Stimulated activated memory B cell treated with anti-CD40 and anti-IgM and Interleukin-4, amounts not matched to agents 10 μg/mL and 1 μg/mL and 100 μg/mL, for 72 hours (primary cell): Measurements from ENCODE around the gene CRTC1.

Source experiments
- ATAC-seq: fragments of 150-1000 bp; cut with Tn5 transposase; 2 replicates; pipeline ENCODE4 v1.10.0; 2021
- H3K27ac Mint-ChIP-seq: one replicate; pipeline ENCODE4 v1.8.0; 2022; ENCODE audit warnings: mild to moderate bottlenecking, mixed read lengths
- H3K27me3 Mint-ChIP-seq: one replicate; pipeline ENCODE4 v1.8.0; 2022; ENCODE audit warnings: mixed read lengths
- H3K36me3 Mint-ChIP-seq: one replicate; pipeline ENCODE4 v1.8.0; 2022; ENCODE audit warnings: mixed read lengths
- H3K4me1 Mint-ChIP-seq: one replicate; pipeline ENCODE4 v1.8.0; 2022; ENCODE audit warnings: mixed read lengths
- H3K4me3 Mint-ChIP-seq: one replicate; pipeline ENCODE4 v1.8.0; 2022; ENCODE audit warnings: mild to moderate bottlenecking, moderate library complexity, mixed read lengths
- H3K9me3 Mint-ChIP-seq: one replicate; pipeline ENCODE4 v1.8.0; 2022; ENCODE audit warnings: mixed read lengths

CRTC1 gene

GRCh38 chr19:18776736-18777135, 93.3 kb downstream of the CRTC1 start:
- Mint-ChIP-seq H3K9me3 (no peaks in the 10 kb centered on the region), H3K4me1 (peaks cover 4% of the 10 kb centered on the region), H3K36me3 (peaks cover 6% of the 10 kb centered on the region), H3K27ac (no peak overlapping the region), H3K27me3 (no peaks in the 10 kb centered on the region), H3K4me3 (no peak overlapping the region)
- ATAC-seq = no peak

GRCh38 chr19:18777301-18778075, 94.0 kb downstream of the CRTC1 start:
- H3K4me1 Mint-ChIP-seq = peaks cover 12% of the 10 kb centered on the region
- peaks cover 6% of the 10 kb centered on the region for H3K36me3 Mint-ChIP-seq
- no peak overlapping the region for H3K27ac Mint-ChIP-seq
- H3K4me3 Mint-ChIP-seq = no peak overlapping the region
- no peaks in the 10 kb centered on the region for H3K27me3 Mint-ChIP-seq
- no peak for ATAC-seq
- no peaks in the 10 kb centered on the region for H3K9me3 Mint-ChIP-seq

- ATAC-seq = no peak
- no peak overlapping the region for H3K27ac Mint-ChIP-seq
- H3K36me3 Mint-ChIP-seq = peaks cover 6% of the 10 kb centered on the region
- H3K27me3 Mint-ChIP-seq = no peaks in the 10 kb centered on the region
- H3K9me3 Mint-ChIP-seq = no peaks in the 10 kb centered on the region
- peaks cover 16% of the 10 kb centered on the region for H3K4me1 Mint-ChIP-seq
- no peak overlapping the region for H3K4me3 Mint-ChIP-seq
Measured at GRCh38 chr19:18778076-18778389, 94.6 kb downstream of the CRTC1 start.

- peaks cover 16% of the 10 kb centered on the region for H3K4me1 Mint-ChIP-seq
- no peak for ATAC-seq
- no peak overlapping the region for H3K4me3 Mint-ChIP-seq
- H3K27ac Mint-ChIP-seq = no peak overlapping the region
- H3K27me3 Mint-ChIP-seq = peaks cover 2% of the 10 kb centered on the region
- no peaks in the 10 kb centered on the region for H3K9me3 Mint-ChIP-seq
- peaks cover 6% of the 10 kb centered on the region for H3K36me3 Mint-ChIP-seq
Measured at GRCh38 chr19:18778826-18779495, 95.5 kb downstream of the CRTC1 start.

GRCh38 chr19:18780081-18780480, 96.6 kb downstream of the CRTC1 start:
- ATAC-seq = no peak
- Mint-ChIP-seq H3K9me3 (no peaks in the 10 kb centered on the region), H3K27ac (no peak overlapping the region), H3K4me1 (peaks cover 17% of the 10 kb centered on the region), H3K4me3 (no peak overlapping the region), H3K27me3 (peaks cover 13% of the 10 kb centered on the region), H3K36me3 (peaks cover 6% of the 10 kb centered on the region)

- H3K4me3 Mint-ChIP-seq = no peak overlapping the region
- no peak for ATAC-seq
- peaks cover 23% of the 10 kb centered on the region for H3K4me1 Mint-ChIP-seq
- no peak overlapping the region for H3K27ac Mint-ChIP-seq
- peaks cover 19% of the 10 kb centered on the region for H3K27me3 Mint-ChIP-seq
- H3K36me3 Mint-ChIP-seq = peaks cover 6% of the 10 kb centered on the region
- no peaks in the 10 kb centered on the region for H3K9me3 Mint-ChIP-seq
Measured at GRCh38 chr19:18780631-18781030, 97.2 kb downstream of the CRTC1 start.

GRCh38 chr19:18781047-18781600, 97.6 kb downstream of the CRTC1 start:
- Mint-ChIP-seq H3K4me3 (no peak overlapping the region), H3K36me3 (peaks cover 6% of the 10 kb centered on the region), H3K9me3 (no peaks in the 10 kb centered on the region), H3K27me3 (peaks cover 24% of the 10 kb centered on the region), H3K27ac (no peak overlapping the region), H3K4me1 (peaks cover 28% of the 10 kb centered on the region)
- ATAC-seq = no peak

GRCh38 chr19:18781885-18782527, 98.5 kb downstream of the CRTC1 start:
- peaks cover 6% of the 10 kb centered on the region for H3K36me3 Mint-ChIP-seq
- H3K4me3 Mint-ChIP-seq = no peak overlapping the region
- H3K4me1 Mint-ChIP-seq = peaks cover 30% of the 10 kb centered on the region
- H3K27me3 Mint-ChIP-seq = peaks cover 33% of the 10 kb centered on the region
- no peak overlapping the region for H3K27ac Mint-ChIP-seq
- ATAC-seq = no peak
- no peaks in the 10 kb centered on the region for H3K9me3 Mint-ChIP-seq

GRCh38 chr19:18782559-18783225, 99.2 kb downstream of the CRTC1 start:
- H3K4me3 Mint-ChIP-seq = no peak overlapping the region
- peaks cover 39% of the 10 kb centered on the region for H3K27me3 Mint-ChIP-seq
- H3K9me3 Mint-ChIP-seq = no peaks in the 10 kb centered on the region
- peaks cover 37% of the 10 kb centered on the region for H3K4me1 Mint-ChIP-seq
- H3K27ac Mint-ChIP-seq = no peak overlapping the region
- ATAC-seq = no peak
- peaks cover 4% of the 10 kb centered on the region for H3K36me3 Mint-ChIP-seq

- H3K4me1 Mint-ChIP-seq = peaks cover 47% of the 10 kb centered on the region
- H3K4me3 Mint-ChIP-seq = no peak overlapping the region
- no peaks in the 10 kb centered on the region for H3K36me3 Mint-ChIP-seq
- H3K9me3 Mint-ChIP-seq = no peaks in the 10 kb centered on the region
- peaks cover 53% of the 10 kb centered on the region for H3K27me3 Mint-ChIP-seq
- no peak for ATAC-seq
- no peak overlapping the region for H3K27ac Mint-ChIP-seq
Measured at GRCh38 chr19:18783958-18784785, 100.7 kb downstream of the CRTC1 start.

- no peak overlapping the region for H3K27ac Mint-ChIP-seq
- peaks cover 59% of the 10 kb centered on the region for H3K27me3 Mint-ChIP-seq
- H3K36me3 Mint-ChIP-seq = no peaks in the 10 kb centered on the region
- no peak for ATAC-seq
- H3K4me1 Mint-ChIP-seq = peaks cover 52% of the 10 kb centered on the region
- H3K4me3 Mint-ChIP-seq = no peak overlapping the region
- no peaks in the 10 kb centered on the region for H3K9me3 Mint-ChIP-seq
Measured at GRCh38 chr19:18784786-18785120, 101.3 kb downstream of the CRTC1 start.

GRCh38 chr19:18785179-18786124, 102.0 kb downstream of the CRTC1 start:
- no peaks in the 10 kb centered on the region for H3K9me3 Mint-ChIP-seq
- H3K4me1 Mint-ChIP-seq = peaks cover 58% of the 10 kb centered on the region
- no peak overlapping the region for H3K27ac Mint-ChIP-seq
- H3K36me3 Mint-ChIP-seq = no peaks in the 10 kb centered on the region
- H3K27me3 Mint-ChIP-seq = peaks cover 66% of the 10 kb centered on the region
- H3K4me3 Mint-ChIP-seq = no peak overlapping the region
- ATAC-seq = peak; percentile 50

GRCh38 chr19:18788529-18789421, 105.3 kb downstream of the CRTC1 start:
- no peaks in the 10 kb centered on the region for H3K9me3 Mint-ChIP-seq
- H3K4me1 Mint-ChIP-seq = peaks cover 48% of the 10 kb centered on the region
- H3K36me3 Mint-ChIP-seq = no peaks in the 10 kb centered on the region
- ATAC-seq = no peak
- peaks cover 89% of the 10 kb centered on the region for H3K27me3 Mint-ChIP-seq
- peak overlapping the region; percentile 67 for H3K4me3 Mint-ChIP-seq
- no peak overlapping the region for H3K27ac Mint-ChIP-seq
